Lower lobe of right lung (tissue), 2 donors: ENCODE results near the gene FAM78A. TPM values are rescaled to one million over a fixed set of nuclear protein-coding genes. Genes with fewer than 3 reads are reported as not detected.

Experiments used
- ATAC-seq, 2 donors: fragments of 200-7000 bp; cut with Tn5 transposase; one replicate each; pipeline ENCODE4 v1.9.1; 2020 to 2022; ENCODE audit warnings: mild to moderate bottlenecking in 2 of 2, moderate library complexity in 2 of 2
- DNase-seq: peaks from one replicate; pipeline ENCODE4 v3.0.0-alpha.2; 2020
- H3K27ac ChIP-seq: fragments of 200-600 bp; one replicate; pipeline ENCODE4 v1.8.0; 2022
- H3K27me3 ChIP-seq: fragments of 200-600 bp; one replicate; pipeline ENCODE4 v1.8.0; 2022; ENCODE audit warnings: low read depth
- H3K36me3 ChIP-seq: fragments of 200-600 bp; one replicate; pipeline ENCODE4 v1.8.0; 2022; ENCODE audit warnings: mild to moderate bottlenecking
- H3K4me1 ChIP-seq: fragments of 200-600 bp; one replicate; pipeline ENCODE4 v1.8.0; 2022
- H3K4me3 ChIP-seq: fragments of 200-600 bp; one replicate; pipeline ENCODE4 v1.8.0; 2022; ENCODE audit warnings: mild to moderate bottlenecking
- H3K9me3 ChIP-seq: fragments of 200-600 bp; one replicate; pipeline ENCODE4 v1.8.0; 2022
- intact Hi-C: fragments of 100-400 bp; cut with DNase I; formaldehyde crosslinking; loops from one replicate; pipeline ENCODE4 v1.11.0; 2022
- total RNA-seq: library from RNA; stranded (reverse); fragmentation: NEBNext Ultra II Directional; extraction: Animal tissue kit (Norgen Biotek cat#: 25700); gene quantifications from one replicate; pipeline ENCODE4 v1.2.1, GENCODE V29; 2021
- TF ChIP-seq, protein P1 (sequence below): fragments of 200-600 bp; IDR thresholded peaks from one replicate; pipeline ENCODE4 v1.8.0; 2022; ENCODE audit warnings: antibody characterized with exemption, mild to moderate bottlenecking
- donor health status: DM: no; HTN: yes; CAD: no; lungs with severe emphysema.

FAM78A gene
- total RNA-seq, 1 donor from 2014 or later, result 18.3 TPM

- TF ChIP-seq, protein P1, sequence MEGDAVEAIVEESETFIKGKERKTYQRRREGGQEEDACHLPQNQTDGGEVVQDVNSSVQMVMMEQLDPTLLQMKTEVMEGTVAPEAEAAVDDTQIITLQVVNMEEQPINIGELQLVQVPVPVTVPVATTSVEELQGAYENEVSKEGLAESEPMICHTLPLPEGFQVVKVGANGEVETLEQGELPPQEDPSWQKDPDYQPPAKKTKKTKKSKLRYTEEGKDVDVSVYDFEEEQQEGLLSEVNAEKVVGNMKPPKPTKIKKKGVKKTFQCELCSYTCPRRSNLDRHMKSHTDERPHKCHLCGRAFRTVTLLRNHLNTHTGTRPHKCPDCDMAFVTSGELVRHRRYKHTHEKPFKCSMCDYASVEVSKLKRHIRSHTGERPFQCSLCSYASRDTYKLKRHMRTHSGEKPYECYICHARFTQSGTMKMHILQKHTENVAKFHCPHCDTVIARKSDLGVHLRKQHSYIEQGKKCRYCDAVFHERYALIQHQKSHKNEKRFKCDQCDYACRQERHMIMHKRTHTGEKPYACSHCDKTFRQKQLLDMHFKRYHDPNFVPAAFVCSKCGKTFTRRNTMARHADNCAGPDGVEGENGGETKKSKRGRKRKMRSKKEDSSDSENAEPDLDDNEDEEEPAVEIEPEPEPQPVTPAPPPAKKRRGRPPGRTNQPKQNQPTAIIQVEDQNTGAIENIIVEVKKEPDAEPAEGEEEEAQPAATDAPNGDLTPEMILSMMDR, result no peak
- intact Hi-C loops, result no loop called here
- Histone ChIP-seq H3K4me3 (no peak overlapping the region), H3K36me3 (no peaks in the 10 kb centered on the region), H3K27me3 (peaks cover 25% of the 10 kb centered on the region), H3K9me3 (no peaks in the 10 kb centered on the region), H3K27ac (no peak overlapping the region), H3K4me1 (peaks cover 17% of the 10 kb centered on the region)
- ATAC-seq (no peak), DNase-seq (no peak)
Observed at GRCh38 chr9:131282175-131282574, 5.9 kb upstream of the FAM78A start.

DNA sequence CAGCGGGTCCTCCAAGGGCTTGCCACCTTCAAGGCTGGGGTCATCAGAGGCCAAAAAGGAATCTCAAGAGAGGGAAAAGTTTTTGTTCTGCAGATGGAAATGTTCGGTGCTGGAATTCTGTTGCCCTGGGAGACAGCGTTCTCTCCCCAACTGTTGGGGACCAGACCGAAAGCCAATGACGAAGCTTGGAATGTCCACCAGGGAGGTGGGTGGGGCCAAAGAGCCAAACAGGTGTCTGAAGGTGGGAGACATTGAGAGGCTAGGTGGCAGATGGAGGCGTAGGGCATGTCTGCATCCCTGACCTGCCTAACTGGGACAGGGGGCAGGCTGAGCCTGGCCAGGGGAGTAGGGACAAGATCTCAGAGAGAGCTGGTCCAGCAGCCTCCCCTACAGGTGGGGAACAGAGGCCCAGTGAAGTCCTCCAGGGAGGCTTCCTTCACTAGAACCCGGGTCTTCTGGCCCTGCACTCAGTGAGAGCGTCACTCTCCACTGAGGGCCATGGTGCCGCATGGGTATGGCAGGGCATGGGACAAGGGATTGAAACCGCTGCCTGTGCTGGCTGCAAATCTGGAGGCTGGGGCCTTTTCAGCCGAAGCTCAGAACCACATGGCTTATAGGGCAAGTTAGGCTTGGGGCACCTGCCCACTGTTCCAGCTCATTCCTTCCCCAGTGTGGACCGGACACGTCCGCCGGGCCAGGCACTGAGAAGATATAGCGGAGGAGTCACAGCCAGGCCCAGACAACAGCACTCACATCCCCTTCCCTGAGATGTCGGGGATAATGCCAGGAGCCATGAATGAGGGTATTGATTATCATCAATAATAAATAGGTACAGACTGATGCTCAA lies 5.0 kb upstream of the FAM78A start:
- ATAC-seq (no peak), DNase-seq (no peak)
- Histone ChIP-seq H3K27ac (no peak overlapping the region), H3K9me3 (no peaks in the 10 kb centered on the region), H3K27me3 (peaks cover 26% of the 10 kb centered on the region), H3K4me3 (no peak overlapping the region), H3K4me1 (peaks cover 17% of the 10 kb centered on the region), H3K36me3 (no peaks in the 10 kb centered on the region)
- intact Hi-C loops, result no loop called here
- TF ChIP-seq, protein P1, result no peak

DNA sequence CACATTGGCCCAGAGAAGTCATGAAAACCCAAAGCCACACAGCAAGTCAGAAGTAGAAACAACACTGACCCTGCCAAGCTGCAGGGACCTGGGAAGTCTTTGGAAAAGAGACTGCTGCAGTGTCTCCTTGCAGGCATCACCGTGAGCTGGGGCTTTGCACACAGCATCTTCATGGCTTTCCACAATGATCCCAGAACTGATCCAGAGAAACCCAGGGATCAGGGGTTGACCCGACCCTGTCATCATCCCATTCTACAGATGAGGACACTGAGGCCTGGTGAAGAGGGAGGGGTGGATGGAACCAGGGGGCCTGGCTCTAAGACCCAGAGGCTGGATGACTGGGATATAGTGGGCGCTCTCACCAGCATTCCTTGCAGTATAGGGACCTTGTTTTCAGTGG lies 4.3 kb upstream of the FAM78A start:
- TF ChIP-seq, protein P1, result no peak
- DNase-seq (no peak), ATAC-seq (no peak)
- Histone ChIP-seq H3K4me3 (no peak overlapping the region), H3K4me1 (peaks cover 17% of the 10 kb centered on the region), H3K9me3 (no peaks in the 10 kb centered on the region), H3K27ac (no peak overlapping the region), H3K27me3 (peaks cover 28% of the 10 kb centered on the region), H3K36me3 (no peaks in the 10 kb centered on the region)
- intact Hi-C loops, result no loop called here

DNA sequence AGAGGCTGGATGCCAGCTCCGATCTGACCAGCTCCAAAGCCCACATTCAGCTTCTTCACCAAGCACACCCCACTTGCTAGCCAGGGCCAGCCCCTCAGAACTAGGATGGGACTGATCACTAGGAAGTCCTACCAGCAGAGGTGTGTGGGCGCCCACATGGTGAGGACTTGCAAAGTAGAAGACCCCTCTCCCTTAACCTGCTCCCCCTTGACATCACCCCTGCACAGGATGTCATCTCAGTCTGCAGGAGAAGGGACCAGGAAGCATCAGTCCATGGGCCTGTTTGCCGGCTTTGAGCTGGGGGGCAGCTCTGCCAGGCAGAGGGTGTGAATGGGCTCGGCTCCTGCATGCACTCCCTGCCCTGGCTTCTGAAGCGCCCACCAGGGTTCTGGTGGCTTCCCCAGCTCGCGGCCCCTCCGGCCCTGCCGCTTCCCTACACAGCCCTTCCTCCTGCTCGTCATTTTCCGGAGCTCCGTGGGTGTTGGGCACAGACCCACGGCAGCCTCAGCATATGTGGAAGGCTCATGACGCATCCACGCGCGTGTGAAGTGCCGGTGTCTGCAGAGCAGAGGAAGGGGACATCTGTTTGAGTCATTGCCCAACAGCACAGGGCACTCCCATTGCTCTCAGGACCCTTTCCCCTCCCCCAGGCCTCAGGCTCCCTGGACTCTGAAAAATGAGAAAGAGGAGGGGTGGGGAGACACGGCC lies 3.7 kb upstream of the FAM78A start:
- Histone ChIP-seq H3K27ac (no peak overlapping the region), H3K4me3 (no peak overlapping the region), H3K27me3 (peaks cover 28% of the 10 kb centered on the region), H3K9me3 (no peaks in the 10 kb centered on the region), H3K4me1 (peaks cover 17% of the 10 kb centered on the region), H3K36me3 (no peaks in the 10 kb centered on the region)
- ATAC-seq, result no peak
- no peak for DNase-seq
- intact Hi-C loops, result no loop called here
- TF ChIP-seq, protein P1, result no peak

DNA sequence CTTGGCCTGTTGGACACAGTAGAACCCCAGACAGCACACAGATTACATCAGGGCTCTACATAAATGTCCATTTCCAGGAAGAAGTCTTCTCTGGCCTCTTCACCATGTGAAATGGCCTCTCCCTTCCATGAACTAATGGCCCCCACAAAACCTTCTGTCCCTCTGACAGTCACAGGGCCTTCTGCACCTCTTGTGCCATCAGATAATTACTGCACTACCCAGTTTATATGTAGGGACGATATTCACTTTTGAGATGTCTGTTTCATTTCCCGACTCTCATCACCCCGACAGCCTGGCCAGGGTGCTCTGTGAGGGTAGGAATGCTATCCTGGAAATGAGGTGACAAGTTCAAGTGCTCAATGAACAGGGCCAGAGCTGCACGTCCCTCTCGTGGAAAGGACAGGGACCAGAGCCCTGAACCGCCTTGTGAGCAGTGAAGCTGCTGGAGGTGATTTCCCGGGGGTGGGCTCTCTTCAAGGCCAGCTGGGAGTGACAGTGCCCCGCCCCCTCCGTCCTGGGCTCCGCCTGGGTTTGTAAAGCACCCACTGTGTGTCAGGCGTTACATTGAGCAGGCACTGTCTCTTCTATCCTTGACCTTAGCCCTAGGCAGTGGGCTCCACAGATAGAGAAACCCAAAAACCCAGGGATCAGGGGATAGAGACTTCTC lies 3.0 kb upstream of the FAM78A start:
- peaks cover 28% of the 10 kb centered on the region for H3K27me3 ChIP-seq
- DNase-seq, result no peak

More for the DNA sequence above, 3.0 kb upstream of the FAM78A start:
- TF ChIP-seq, protein P1, result no peak
- H3K36me3 ChIP-seq, result no peaks in the 10 kb centered on the region
- no peak overlapping the region for H3K4me3 ChIP-seq
- no peak overlapping the region for H3K27ac ChIP-seq
- ATAC-seq, result no peak
- no peaks in the 10 kb centered on the region for H3K9me3 ChIP-seq
- H3K4me1 ChIP-seq, result peaks cover 17% of the 10 kb centered on the region
- intact Hi-C loops, result no loop called here
